Measurements from ENCODE around the gene RFT1. TPM values are rescaled to one million over a fixed set of nuclear protein-coding genes. Genes with fewer than 3 reads are reported as not detected.

The RFT1 gene
- polyA plus RNA-seq, 1 donor (not counting 4 experiments of a cell fraction or from before 2014, with no cell fraction given): 34.4 TPM

DNA sequence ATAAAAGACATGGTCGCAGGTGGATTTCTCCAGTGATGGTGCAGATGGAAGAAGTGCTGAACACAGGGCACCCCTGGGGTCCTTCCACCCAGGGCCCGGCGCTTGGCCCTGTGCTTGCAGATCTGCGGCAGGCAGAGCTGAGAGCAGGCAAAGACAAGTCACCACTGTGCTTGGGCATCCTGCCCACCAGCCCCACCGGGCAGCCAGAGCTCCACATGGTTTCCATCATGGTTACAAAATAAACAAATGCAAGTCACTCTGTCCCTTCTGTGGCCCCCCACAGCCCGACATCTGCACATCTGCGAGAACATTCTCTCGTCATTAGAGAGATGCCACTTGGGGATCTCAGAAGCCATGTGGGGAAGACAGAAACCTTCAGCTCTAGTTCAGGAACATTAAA, 46.7 kb downstream of the RFT1 start:
- Histone ChIP-seq H4K20me1 (ENCODE audit: control insufficient read depth, extremely low read depth, insufficient read depth, low read length) (no peaks in the 10 kb centered on the region), H2AFZ (ENCODE audit: control insufficient read depth, low read length) (no peak overlapping the region), H3K27me3 (ENCODE audit: control insufficient read depth, extremely low read depth, insufficient read depth, low read length) (no peaks in the 10 kb centered on the region), H3K4me2 (ENCODE audit: control insufficient read depth, extremely low read depth, insufficient read depth, low read depth, low read length) (no peak overlapping the region), H3K4me1 (ENCODE audit: control insufficient read depth, extremely low read depth, insufficient read depth, low read length) (no peaks in the 10 kb centered on the region), H3K79me2 (ENCODE audit: control insufficient read depth, insufficient read depth, low read length) (no peaks in the 10 kb centered on the region), H3K9ac (ENCODE audit: control insufficient read depth, extremely low read depth, insufficient read depth, low read length) (no peak overlapping the region), H3K9me1 (ENCODE audit: control insufficient read depth, extremely low read depth, insufficient read depth, low read length) (no peaks in the 10 kb centered on the region), H3K27ac (ENCODE audit: control insufficient read depth, insufficient read depth, low read length) (no peak overlapping the region), H3K36me3 (ENCODE audit: control insufficient read depth in 2 of 2, extremely low read depth in 1 of 2, insufficient read depth in 2 of 2, low read length in 2 of 2) (no peaks in the 10 kb centered on the region), H3K9me3 (ENCODE audit: control insufficient read depth, low read depth, low read length) (no peaks in the 10 kb centered on the region), H3K4me3 (ENCODE audit: control insufficient read depth in 2 of 3, extremely low read depth in 1 of 3, insufficient read depth in 2 of 3, low read depth in 1 of 3, low read length in 3 of 3) (no peak overlapping the region)
- dilution Hi-C loops (cut with MboI; ENCODE audit: extremely low pct_ligation_motif_present, low sequenced_read_pairs): no loop called here
- TF ChIP-seq EZH2 (IDR thresholded peaks at IDR 0.05; ENCODE audit: low read length): no peak
- TF ChIP-seq, protein P1, sequence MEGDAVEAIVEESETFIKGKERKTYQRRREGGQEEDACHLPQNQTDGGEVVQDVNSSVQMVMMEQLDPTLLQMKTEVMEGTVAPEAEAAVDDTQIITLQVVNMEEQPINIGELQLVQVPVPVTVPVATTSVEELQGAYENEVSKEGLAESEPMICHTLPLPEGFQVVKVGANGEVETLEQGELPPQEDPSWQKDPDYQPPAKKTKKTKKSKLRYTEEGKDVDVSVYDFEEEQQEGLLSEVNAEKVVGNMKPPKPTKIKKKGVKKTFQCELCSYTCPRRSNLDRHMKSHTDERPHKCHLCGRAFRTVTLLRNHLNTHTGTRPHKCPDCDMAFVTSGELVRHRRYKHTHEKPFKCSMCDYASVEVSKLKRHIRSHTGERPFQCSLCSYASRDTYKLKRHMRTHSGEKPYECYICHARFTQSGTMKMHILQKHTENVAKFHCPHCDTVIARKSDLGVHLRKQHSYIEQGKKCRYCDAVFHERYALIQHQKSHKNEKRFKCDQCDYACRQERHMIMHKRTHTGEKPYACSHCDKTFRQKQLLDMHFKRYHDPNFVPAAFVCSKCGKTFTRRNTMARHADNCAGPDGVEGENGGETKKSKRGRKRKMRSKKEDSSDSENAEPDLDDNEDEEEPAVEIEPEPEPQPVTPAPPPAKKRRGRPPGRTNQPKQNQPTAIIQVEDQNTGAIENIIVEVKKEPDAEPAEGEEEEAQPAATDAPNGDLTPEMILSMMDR (optimal IDR thresholded peaks at IDR 0.05 in 1 of 3, IDR thresholded peaks at IDR 0.05 in 1 of 3, conservative IDR thresholded peaks at IDR 0.05 in 1 of 3; ENCODE audit: extremely low read depth in 1 of 3, insufficient read depth in 2 of 3, low read length in 3 of 3): no peak
- FAIRE-seq: no peak
- no peak for DNase-seq (ENCODE audit: low read depth, low spot score)

DNA sequence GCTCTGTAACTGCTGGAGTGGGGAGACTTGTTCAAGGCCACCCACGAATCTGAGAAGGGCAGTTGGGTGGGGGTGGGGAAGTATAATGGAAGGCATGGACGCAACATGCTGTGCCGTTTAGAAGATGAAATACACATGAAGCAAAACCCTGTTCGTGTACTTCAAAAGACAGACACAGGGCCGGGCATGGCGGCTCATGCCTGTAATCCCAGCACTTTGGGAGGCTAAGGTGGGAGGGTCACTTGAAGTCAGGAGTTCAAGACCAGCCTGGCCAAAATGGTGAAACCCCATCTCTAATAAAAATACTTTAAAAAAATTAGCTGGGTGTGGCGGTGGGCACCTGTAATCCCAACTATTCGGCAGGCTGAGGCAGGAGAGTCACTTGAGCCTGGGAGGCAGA, 47.5 kb downstream of the RFT1 start:
- dilution Hi-C loops (cut with MboI; ENCODE audit: extremely low pct_ligation_motif_present, low sequenced_read_pairs): no loop called here
- H3K9ac ChIP-seq (ENCODE audit: control insufficient read depth, extremely low read depth, insufficient read depth, low read length): no peak overlapping the region
- no peaks in the 10 kb centered on the region for H3K79me2 ChIP-seq (ENCODE audit: control insufficient read depth, insufficient read depth, low read length)
- no peak overlapping the region for H2AFZ ChIP-seq (ENCODE audit: control insufficient read depth, low read length)
- no peak for FAIRE-seq
- no peaks in the 10 kb centered on the region for H3K9me3 ChIP-seq (ENCODE audit: control insufficient read depth, low read depth, low read length)
- H3K4me1 ChIP-seq (ENCODE audit: control insufficient read depth, extremely low read depth, insufficient read depth, low read length): no peaks in the 10 kb centered on the region
- H4K20me1 ChIP-seq (ENCODE audit: control insufficient read depth, extremely low read depth, insufficient read depth, low read length): no peaks in the 10 kb centered on the region
- H3K36me3 ChIP-seq (ENCODE audit: control insufficient read depth in 2 of 2, extremely low read depth in 1 of 2, insufficient read depth in 2 of 2, low read length in 2 of 2): no peaks in the 10 kb centered on the region
- no peaks in the 10 kb centered on the region for H3K9me1 ChIP-seq (ENCODE audit: control insufficient read depth, extremely low read depth, insufficient read depth, low read length)
- DNase-seq (ENCODE audit: low read depth, low spot score): no peak
- H3K4me2 ChIP-seq (ENCODE audit: control insufficient read depth, extremely low read depth, insufficient read depth, low read depth, low read length): no peak overlapping the region
- no peaks in the 10 kb centered on the region for H3K27me3 ChIP-seq (ENCODE audit: control insufficient read depth, extremely low read depth, insufficient read depth, low read length)
- H3K4me3 ChIP-seq (ENCODE audit: control insufficient read depth in 2 of 3, extremely low read depth in 1 of 3, insufficient read depth in 2 of 3, low read depth in 1 of 3, low read length in 3 of 3): no peak overlapping the region
- TF ChIP-seq, protein P1 (optimal IDR thresholded peaks at IDR 0.05 in 1 of 3, IDR thresholded peaks at IDR 0.05 in 1 of 3, conservative IDR thresholded peaks at IDR 0.05 in 1 of 3; ENCODE audit: extremely low read depth in 1 of 3, insufficient read depth in 2 of 3, low read length in 3 of 3): no peak
- no peak for TF ChIP-seq EZH2 (IDR thresholded peaks at IDR 0.05; ENCODE audit: low read length)
- H3K27ac ChIP-seq (ENCODE audit: control insufficient read depth, insufficient read depth, low read length): no peak overlapping the region

Measured in keratinocyte (primary cell).